Cardiac muscle cell (in vitro differentiated cells and primary cell): Measurements from ENCODE around the gene ACHE. TPM values are rescaled to one million over a fixed set of nuclear protein-coding genes. Genes with fewer than 3 reads are reported as not detected.

ENCODE experiments used
- DNase-seq, 2 donors: peaks; one replicate each; pipeline versions ENCODE4 v3.0.0 to v3.0.0-alpha.2; 2010 to 2017; ENCODE audit warnings: low read depth in 1 of 2, low spot score in 1 of 2
- H3K27ac ChIP-seq: fragments of 200-600 bp; sonication (generic); 2 replicates; pipeline ENCODE4 v1.5.1; 2016
- H3K27me3 ChIP-seq: fragments of 200-600 bp; sonication (generic); 2 replicates; pipeline ENCODE4 v1.6.0; 2016; ENCODE audit warnings: control low read depth
- H3K36me3 ChIP-seq: fragments of 200-600 bp; sonication (generic); 2 replicates; pipeline ENCODE4 v1.5.1; 2016; ENCODE audit warnings: control low read depth
- H3K4me1 ChIP-seq: fragments of 200-600 bp; sonication (generic); 2 replicates; pipeline ENCODE4 v1.8.1; 2017; ENCODE audit warnings: low read depth, mild to moderate bottlenecking, mixed run types
- H3K4me3 ChIP-seq: fragments of 200-600 bp; sonication (generic); 2 replicates; pipeline ENCODE4 v1.5.1; 2016; ENCODE audit warnings: mild to moderate bottlenecking
- H3K9me3 ChIP-seq: fragments of 200-600 bp; sonication (generic); 2 replicates; pipeline ENCODE4 v1.5.1; 2017; ENCODE audit warnings: low read depth, mild to moderate bottlenecking, control low read depth
- polyA plus RNA-seq: library from polyadenylated mRNA; unstranded; fragments of >200 nt; fragmentation: Nextera tagmentation; extraction: Ambion mirVana; gene quantifications from 2 replicates; pipeline ENCODE4 v1.2.1, GENCODE V29; 2016
- total RNA-seq: library from RNA; depleted of rRNA; stranded (reverse); fragments of >200 nt; gene quantifications from 2 replicates; pipeline ENCODE4 v1.2.3, GENCODE V29; 2016
- TF ChIP-seq, protein P1 (sequence below): IDR thresholded peaks from 2 replicates; pipeline ENCODE4 v1.5.1; 2012; ENCODE audit warnings: low read depth, mild to moderate bottlenecking, low read length

ACHE gene
- total and polyA plus RNA-seq, 2 experiments from 2014 or later: 25.6 to 42.7 TPM

DNA sequence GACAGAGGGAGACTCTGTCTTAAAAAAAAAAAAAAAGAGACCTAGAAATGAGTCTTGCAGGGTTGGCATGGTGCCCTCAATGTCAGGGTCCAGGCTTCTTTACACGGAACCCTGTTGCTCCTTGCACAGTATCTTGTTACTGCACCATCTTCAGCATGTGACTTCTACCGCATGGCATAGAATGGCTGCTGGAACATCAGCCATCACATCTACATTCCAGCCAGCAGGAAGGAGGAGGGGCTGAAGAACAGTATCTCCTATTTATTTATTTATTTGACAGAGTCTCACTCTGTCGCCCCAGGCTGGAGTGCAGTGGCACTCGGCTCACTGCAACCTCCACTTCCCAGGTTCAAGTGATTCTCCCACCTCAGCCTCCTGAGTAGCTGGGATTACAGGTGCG lies 3.7 kb upstream of the ACHE start:
- no peak overlapping the region for H3K27ac ChIP-seq
- no peaks in the 10 kb centered on the region for H3K36me3 ChIP-seq
- no peaks in the 10 kb centered on the region for H3K9me3 ChIP-seq
- no peaks in the 10 kb centered on the region for H3K4me1 ChIP-seq
- no peak overlapping the region for H3K4me3 ChIP-seq
- DNase-seq: no peak
- TF ChIP-seq, protein P1, sequence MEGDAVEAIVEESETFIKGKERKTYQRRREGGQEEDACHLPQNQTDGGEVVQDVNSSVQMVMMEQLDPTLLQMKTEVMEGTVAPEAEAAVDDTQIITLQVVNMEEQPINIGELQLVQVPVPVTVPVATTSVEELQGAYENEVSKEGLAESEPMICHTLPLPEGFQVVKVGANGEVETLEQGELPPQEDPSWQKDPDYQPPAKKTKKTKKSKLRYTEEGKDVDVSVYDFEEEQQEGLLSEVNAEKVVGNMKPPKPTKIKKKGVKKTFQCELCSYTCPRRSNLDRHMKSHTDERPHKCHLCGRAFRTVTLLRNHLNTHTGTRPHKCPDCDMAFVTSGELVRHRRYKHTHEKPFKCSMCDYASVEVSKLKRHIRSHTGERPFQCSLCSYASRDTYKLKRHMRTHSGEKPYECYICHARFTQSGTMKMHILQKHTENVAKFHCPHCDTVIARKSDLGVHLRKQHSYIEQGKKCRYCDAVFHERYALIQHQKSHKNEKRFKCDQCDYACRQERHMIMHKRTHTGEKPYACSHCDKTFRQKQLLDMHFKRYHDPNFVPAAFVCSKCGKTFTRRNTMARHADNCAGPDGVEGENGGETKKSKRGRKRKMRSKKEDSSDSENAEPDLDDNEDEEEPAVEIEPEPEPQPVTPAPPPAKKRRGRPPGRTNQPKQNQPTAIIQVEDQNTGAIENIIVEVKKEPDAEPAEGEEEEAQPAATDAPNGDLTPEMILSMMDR: no peak
- peaks cover 25% of the 10 kb centered on the region for H3K27me3 ChIP-seq

- H3K4me1 ChIP-seq: no peaks in the 10 kb centered on the region
- H3K36me3 ChIP-seq: no peaks in the 10 kb centered on the region
- no peak overlapping the region for H3K4me3 ChIP-seq
- no peaks in the 10 kb centered on the region for H3K9me3 ChIP-seq
- no peak for DNase-seq
- TF ChIP-seq, protein P1: no peak
- no peak overlapping the region for H3K27ac ChIP-seq
- peaks cover 25% of the 10 kb centered on the region for H3K27me3 ChIP-seq
Measured at GRCh38 chr7:100897772-100898454, 2.2 kb upstream of the ACHE start.

DNA sequence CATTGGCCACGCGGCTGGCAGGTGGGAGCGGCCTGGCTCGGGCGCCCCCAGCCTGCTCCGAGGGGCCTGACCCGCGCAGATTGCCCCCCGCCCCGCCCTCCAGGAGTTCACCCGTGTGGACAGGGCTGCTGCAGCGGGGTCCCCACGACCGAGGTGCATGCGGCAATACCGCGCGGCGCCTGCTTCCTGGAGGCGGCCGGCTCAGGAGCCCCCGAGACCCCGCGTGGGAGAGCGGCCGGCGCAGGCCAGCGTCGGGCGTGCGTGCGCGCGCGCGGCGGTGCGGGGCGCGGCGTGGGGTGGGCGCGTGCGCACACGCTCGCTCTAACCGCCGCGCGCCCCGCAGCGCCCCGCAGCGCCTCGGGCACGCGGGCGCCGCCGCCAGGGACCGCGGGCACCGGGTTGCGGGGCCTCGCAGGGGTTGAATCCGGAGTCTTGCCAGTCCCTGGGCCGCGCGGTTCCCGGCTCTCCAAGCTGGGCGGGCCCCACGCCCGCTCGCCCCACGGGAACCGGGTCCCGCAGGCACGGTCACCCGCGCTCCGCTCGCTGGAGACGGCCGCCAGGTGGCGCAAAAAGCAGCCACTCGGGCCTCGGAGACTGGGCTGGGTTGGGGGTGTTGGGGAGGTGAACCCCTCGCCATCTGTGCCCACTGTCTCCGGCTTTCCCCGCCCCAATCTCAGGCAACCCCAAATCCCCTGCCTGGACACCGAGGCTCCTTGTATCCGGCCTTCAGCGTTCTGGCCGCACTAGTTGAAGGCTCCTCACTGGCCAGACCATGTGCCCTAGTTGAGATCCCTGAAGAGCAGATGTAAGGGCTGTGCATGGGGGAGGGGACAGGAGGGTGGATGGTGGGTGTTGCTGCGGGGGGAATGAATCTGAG lies 1.3 kb upstream of the ACHE start:
- H3K9me3 ChIP-seq: no peaks in the 10 kb centered on the region
- DNase-seq: peak; percentile 27 to 56
- TF ChIP-seq, protein P1: peak; percentile 77
- H3K4me1 ChIP-seq: no peaks in the 10 kb centered on the region
- H3K36me3 ChIP-seq: no peaks in the 10 kb centered on the region
- peak overlapping the region; percentile 62 for H3K4me3 ChIP-seq
- peaks cover 25% of the 10 kb centered on the region for H3K27me3 ChIP-seq
- no peak overlapping the region for H3K27ac ChIP-seq

GRCh38 chr7:100895956-100896731 lies 456 bp upstream of the ACHE start:
- H3K27ac ChIP-seq: no peak overlapping the region
- no peaks in the 10 kb centered on the region for H3K9me3 ChIP-seq
- peak in 1 of 2 donors; percentile 39 for DNase-seq
- H3K4me1 ChIP-seq: peaks cover under 1% of the 10 kb centered on the region
- TF ChIP-seq, protein P1: no peak
- peaks cover 25% of the 10 kb centered on the region for H3K27me3 ChIP-seq
- H3K4me3 ChIP-seq: peak overlapping the region; percentile 62
- H3K36me3 ChIP-seq: no peaks in the 10 kb centered on the region
